Ascending aorta (tissue), 2 donors: ENCODE data around the gene CTNND2. TPM values are rescaled to one million over a fixed set of nuclear protein-coding genes. Genes with fewer than 3 reads are reported as not detected.

Experiments
- DNase-seq, 2 donors: peaks; one replicate each; pipeline ENCODE4 v3.0.0-alpha.2; 2019; ENCODE audit warnings: low spot score in 2 of 2
- H3K27ac ChIP-seq, 2 donors: fragments of 200-600 bp; sonication (generic); one replicate each; pipeline ENCODE4 v1.5.1; 2016 to 2017; ENCODE audit warnings: mild to moderate bottlenecking in 1 of 2
- H3K27me3 ChIP-seq: fragments of 200-600 bp; sonication (generic); one replicate; pipeline ENCODE4 v1.5.1; 2017
- H3K36me3 ChIP-seq, 2 donors: fragments of 200-600 bp; sonication (generic); one replicate each; pipeline ENCODE4 v1.5.1; 2016
- H3K4me1 ChIP-seq, 2 donors: fragments of 200-600 bp; sonication (generic); one replicate each; pipeline ENCODE4 v1.5.1; 2016 to 2017; ENCODE audit warnings: mild to moderate bottlenecking in 1 of 2
- H3K4me3 ChIP-seq, 2 donors: fragments of 200-600 bp; sonication (generic); one replicate each; pipeline ENCODE4 v1.5.1; 2016 to 2017; ENCODE audit warnings: mild to moderate bottlenecking in 1 of 2
- H3K9me3 ChIP-seq, 2 donors: fragments of 200-600 bp; sonication (generic); one replicate each; pipeline ENCODE4 v1.5.1; 2016
- CTCF ChIP-seq, 3 experiments: fragments of 200-600 bp in 2 of 3; fragments of 450-650 bp in 1 of 3; sonication (generic) in 2 of 3; IDR thresholded peaks; one replicate each; pipeline ENCODE4 v1.5.1; 2016 to 2019; ENCODE audit warnings: antibody characterized with exemption in 3 of 3, mild to moderate bottlenecking in 1 of 3, moderate library complexity in 1 of 3
- intact Hi-C: fragments of 100-400 bp; cut with DNase I; formaldehyde crosslinking; loops from one replicate; pipeline ENCODE4 v1.15.1; 2023
- total RNA-seq: library from RNA; depleted of rRNA; stranded (reverse); fragments of >200 nt; gene quantifications from one replicate; pipeline ENCODE4 v1.1.0, GENCODE V29; 2016

Gene CTNND2
- total RNA-seq, 1 donor from 2014 or later, result 0.11 TPM

- TF ChIP-seq CTCF (IDR thresholded peaks at IDR 0.05), result no peak
- no peak for DNase-seq
- Histone ChIP-seq H3K27me3 (no peaks in the 10 kb centered on the region), H3K27ac (no peak overlapping the region), H3K36me3 (no peaks in the 10 kb centered on the region), H3K9me3 (no peaks in the 10 kb centered on the region), H3K4me1 (no peaks in the 10 kb centered on the region), H3K4me3 (no peak overlapping the region)
- intact Hi-C loops, result no loop called here
Measured at GRCh38 chr5:11869203-11869602, 35.0 kb downstream of the CTNND2 start.

- Histone ChIP-seq H3K27me3 (no peaks in the 10 kb centered on the region), H3K9me3 (no peaks in the 10 kb centered on the region), H3K36me3 (no peaks in the 10 kb centered on the region), H3K27ac (no peak overlapping the region), H3K4me1 (no peaks in the 10 kb centered on the region), H3K4me3 (no peak overlapping the region)
- TF ChIP-seq CTCF (IDR thresholded peaks at IDR 0.05), result no peak
- intact Hi-C loops, result no loop called here
- no peak for DNase-seq
Measured at GRCh38 chr5:11863911-11864310, 40.3 kb downstream of the CTNND2 start.

- TF ChIP-seq CTCF (IDR thresholded peaks at IDR 0.05), result no peak
- intact Hi-C loops, result no loop called here
- H3K4me1 ChIP-seq, result no peaks in the 10 kb centered on the region
- no peak overlapping the region for H3K27ac ChIP-seq
- H3K4me3 ChIP-seq, result no peak overlapping the region
- H3K36me3 ChIP-seq, result no peaks in the 10 kb centered on the region
- no peak for DNase-seq
- no peaks in the 10 kb centered on the region for H3K27me3 ChIP-seq
- no peaks in the 10 kb centered on the region for H3K9me3 ChIP-seq
Measured at GRCh38 chr5:11857391-11857790, 46.9 kb downstream of the CTNND2 start.

GRCh38 chr5:11854936-11855335, 49.3 kb downstream of the CTNND2 start:
- H3K4me3 ChIP-seq, result no peak overlapping the region
- H3K36me3 ChIP-seq, result no peaks in the 10 kb centered on the region
- no peaks in the 10 kb centered on the region for H3K27me3 ChIP-seq
- no peak for TF ChIP-seq CTCF (IDR thresholded peaks at IDR 0.05)
- no peaks in the 10 kb centered on the region for H3K4me1 ChIP-seq
- intact Hi-C loops, result no loop called here
- no peak overlapping the region for H3K27ac ChIP-seq
- DNase-seq, result no peak
- H3K9me3 ChIP-seq, result no peaks in the 10 kb centered on the region

- TF ChIP-seq CTCF (IDR thresholded peaks at IDR 0.05), result no peak
- H3K4me1 ChIP-seq, result no peaks in the 10 kb centered on the region
- no peaks in the 10 kb centered on the region for H3K36me3 ChIP-seq
- H3K4me3 ChIP-seq, result no peak overlapping the region
- no peak for DNase-seq
- intact Hi-C loops, result no loop called here
- H3K27ac ChIP-seq, result no peak overlapping the region
- no peaks in the 10 kb centered on the region for H3K9me3 ChIP-seq
- no peaks in the 10 kb centered on the region for H3K27me3 ChIP-seq
Measured at GRCh38 chr5:11853796-11854195, 50.5 kb downstream of the CTNND2 start.

- no peak for TF ChIP-seq CTCF (IDR thresholded peaks at IDR 0.05)
- intact Hi-C loops, result no loop called here
- H3K36me3 ChIP-seq, result no peaks in the 10 kb centered on the region
Measured at GRCh38 chr5:11853140-11853539, 51.1 kb downstream of the CTNND2 start.

More at GRCh38 chr5:11853140-11853539, 51.1 kb downstream of the CTNND2 start:
- Histone ChIP-seq H3K27ac (no peak overlapping the region), H3K27me3 (no peaks in the 10 kb centered on the region), H3K9me3 (no peaks in the 10 kb centered on the region), H3K4me3 (no peak overlapping the region), H3K4me1 (no peaks in the 10 kb centered on the region)
- DNase-seq, result no peak
